DOHH2 (cell line): Measurements from ENCODE around the gene ZNF774.

ENCODE experiments used
- EZH2phosphoT487 ChIP-seq: fragments of 200-600 bp; sonication (generic); IDR thresholded peaks from 2 replicates; pipeline ENCODE4 v1.6.1; 2017; ENCODE audit warnings: borderline replicate concordance, mild to moderate bottlenecking, antibody characterized with exemption, low read length, moderate library complexity, mixed read lengths
- TF ChIP-seq, protein P1 (sequence below): fragments of 200-600 bp; sonication (generic); IDR thresholded peaks from one replicate; pipeline ENCODE4 v1.5.1; 2014; ENCODE audit warnings: antibody characterized with exemption, mild to moderate bottlenecking, low read depth, low read length; ENCODE audit not compliant: poor library complexity, severe bottlenecking

DNA sequence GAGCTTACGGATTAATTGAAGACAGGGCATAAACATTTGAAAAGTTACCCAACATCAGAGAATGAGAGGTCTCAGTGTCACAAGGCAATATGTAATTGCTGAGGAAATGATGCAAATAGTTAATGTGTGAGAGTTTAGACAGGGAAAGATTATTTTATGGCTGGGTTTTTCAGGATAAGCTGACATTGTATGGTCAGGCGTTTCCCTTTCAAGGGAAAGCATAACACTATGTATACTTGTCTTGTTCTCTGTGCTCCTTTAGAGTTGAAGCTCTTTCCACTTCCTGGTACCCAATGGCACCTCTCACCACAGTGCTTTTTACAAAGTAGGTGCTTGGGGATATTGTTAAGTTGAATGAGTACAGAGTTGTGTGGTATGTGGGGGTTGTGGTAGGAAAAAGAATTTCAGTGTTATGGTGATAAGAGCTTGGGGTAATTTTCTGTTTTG lies 55.8 kb downstream of the ZNF774 start:
- TF ChIP-seq, protein P1, sequence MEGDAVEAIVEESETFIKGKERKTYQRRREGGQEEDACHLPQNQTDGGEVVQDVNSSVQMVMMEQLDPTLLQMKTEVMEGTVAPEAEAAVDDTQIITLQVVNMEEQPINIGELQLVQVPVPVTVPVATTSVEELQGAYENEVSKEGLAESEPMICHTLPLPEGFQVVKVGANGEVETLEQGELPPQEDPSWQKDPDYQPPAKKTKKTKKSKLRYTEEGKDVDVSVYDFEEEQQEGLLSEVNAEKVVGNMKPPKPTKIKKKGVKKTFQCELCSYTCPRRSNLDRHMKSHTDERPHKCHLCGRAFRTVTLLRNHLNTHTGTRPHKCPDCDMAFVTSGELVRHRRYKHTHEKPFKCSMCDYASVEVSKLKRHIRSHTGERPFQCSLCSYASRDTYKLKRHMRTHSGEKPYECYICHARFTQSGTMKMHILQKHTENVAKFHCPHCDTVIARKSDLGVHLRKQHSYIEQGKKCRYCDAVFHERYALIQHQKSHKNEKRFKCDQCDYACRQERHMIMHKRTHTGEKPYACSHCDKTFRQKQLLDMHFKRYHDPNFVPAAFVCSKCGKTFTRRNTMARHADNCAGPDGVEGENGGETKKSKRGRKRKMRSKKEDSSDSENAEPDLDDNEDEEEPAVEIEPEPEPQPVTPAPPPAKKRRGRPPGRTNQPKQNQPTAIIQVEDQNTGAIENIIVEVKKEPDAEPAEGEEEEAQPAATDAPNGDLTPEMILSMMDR: no peak
- TF ChIP-seq EZH2phosphoT487: no peak
